ENCODE results near the gene FAM3A.
"Not testable (repeated sequence)": the region's sequence is repeated elsewhere in the genome, so short reads cannot be mapped to it uniquely, and the experiment has no call there.

FAM3A gene

DNA sequence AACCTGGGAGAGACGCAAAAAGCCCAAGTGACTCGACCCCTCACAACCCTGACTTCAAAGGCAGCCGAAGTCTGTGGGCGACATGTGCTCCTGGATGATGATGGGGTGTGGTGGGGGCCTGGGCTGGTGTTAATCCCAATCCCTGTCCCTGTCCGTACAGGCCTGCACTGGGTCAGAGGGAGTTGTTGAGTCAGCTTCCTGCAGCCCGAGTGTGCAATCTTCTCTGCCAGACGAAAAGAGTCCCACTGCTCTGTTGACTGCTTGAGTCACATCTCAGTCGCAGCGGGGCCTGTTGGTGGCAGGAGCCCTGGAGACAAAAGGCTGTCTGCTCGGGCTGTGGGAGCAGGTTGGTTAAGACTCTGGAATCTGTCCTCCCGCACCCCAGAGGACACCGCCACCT is 10.3 kb downstream of the FAM3A start:
- DNase-seq (ENCODE audit: low read depth in 2 of 2): no peak

DNA sequence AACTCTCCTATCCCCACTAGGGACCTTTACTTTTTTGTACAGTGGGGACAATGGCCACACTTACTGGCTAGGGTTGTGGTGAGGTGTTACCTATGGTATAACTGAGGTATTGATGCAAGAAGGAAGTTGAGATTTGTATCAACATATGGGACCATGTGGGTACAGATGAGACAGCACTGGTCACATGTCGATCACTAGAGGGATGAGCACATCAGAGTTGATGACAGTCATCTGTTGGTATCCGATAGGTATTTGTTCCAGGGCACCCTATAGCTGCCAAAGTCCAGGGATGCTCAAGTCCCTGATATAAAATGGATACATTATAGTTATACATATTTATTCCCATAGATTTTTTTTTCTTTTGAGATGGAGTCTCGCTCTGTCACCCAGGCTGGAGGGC is 13.0 kb downstream of the FAM3A start:
- no peak for DNase-seq (ENCODE audit: low read depth in 2 of 2)

DNA sequence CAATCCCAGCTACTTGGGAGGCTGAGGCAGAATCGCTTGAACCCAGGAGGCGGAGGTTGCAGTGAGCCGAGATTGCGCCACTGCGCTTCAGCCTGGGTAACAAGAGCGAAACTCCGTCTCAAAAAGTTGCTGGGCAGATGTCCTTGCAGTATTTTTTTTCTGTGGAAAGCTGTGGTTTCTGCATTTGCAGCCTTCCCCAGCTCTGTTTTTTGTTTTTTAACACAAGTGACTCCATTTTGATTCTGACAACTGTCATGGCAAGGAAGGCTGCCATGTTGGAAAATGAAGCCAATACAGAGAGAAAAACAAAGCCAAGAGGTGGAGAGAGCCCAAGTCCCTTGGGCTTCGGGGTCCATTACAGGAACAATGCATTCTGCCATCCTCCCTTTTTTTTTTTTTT is 13.9 kb downstream of the FAM3A start:
- no peak for DNase-seq (ENCODE audit: low read depth in 2 of 2)

DNA sequence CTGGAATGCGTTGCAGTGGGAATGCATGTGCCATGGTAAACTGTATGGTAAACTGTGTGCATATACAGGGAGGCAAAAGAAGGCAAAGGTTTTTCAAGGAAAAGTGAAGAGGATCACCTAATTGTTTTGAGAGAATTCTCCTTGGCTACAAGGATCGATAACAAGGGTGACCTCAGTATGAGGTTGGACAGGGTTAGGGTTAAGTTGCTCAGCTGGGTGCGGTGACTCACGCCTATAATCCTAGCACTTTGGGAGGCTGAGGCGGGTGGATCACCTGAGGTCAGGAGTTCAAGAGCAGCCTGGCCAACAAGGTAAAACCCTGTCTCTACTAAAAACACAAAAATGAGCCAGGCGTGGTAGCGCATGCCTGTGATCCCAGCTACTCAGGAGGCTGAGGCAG is 14.6 kb downstream of the FAM3A start:
- DNase-seq (ENCODE audit: low read depth in 2 of 2): not testable (repeated sequence)

DNA sequence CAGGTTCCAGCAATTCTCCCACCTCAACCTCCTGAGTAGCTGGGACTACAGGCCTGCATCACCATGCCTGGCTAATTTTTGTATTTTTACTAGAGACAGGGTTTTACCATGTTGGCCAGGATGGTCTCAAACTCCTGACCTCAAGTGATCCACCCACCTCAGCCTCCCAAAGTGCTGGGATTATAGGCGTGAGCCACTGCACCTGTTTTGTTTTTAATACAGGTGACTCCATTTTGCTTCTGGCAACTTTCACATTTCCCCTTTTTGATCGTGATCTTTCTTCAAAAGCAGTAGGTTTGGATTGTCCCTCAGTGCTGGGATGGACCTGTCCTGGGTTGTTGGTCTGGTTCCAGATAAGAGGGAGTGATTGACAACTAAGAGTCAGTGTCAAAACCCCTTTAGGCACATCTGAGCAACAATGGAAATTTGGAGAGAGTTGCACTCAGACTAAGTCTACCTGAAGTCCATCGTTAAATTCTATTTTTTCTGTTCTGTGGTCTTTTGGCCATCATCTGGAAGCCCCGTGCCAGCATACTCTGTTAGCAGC is 19.4 kb downstream of the FAM3A start:
- not testable (repeated sequence) for DNase-seq (ENCODE audit: low read depth in 2 of 2)

DNA sequence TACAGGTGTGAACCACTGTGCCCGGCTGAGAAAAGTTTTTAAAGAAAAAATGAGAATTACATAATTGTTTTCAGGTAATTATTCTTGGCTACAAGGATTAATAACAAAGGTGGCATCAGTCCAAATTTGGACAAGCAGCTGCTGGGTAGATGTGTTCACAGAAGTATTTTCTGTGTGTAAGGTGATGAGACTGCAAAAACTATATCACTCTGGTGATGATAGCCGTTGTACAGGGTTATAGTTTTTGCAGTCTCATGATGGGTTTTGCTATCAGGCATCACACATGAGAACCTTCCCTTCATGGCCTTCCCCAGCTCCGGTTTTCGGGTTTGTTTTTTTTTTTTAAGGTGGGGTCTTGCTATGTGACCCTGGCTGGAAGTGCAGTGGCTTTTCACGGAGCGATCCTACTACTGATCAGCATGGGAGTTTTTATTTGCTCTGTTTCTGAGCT is 20.5 kb downstream of the FAM3A start:
- no peak for DNase-seq (ENCODE audit: low read depth in 2 of 2)

DNA sequence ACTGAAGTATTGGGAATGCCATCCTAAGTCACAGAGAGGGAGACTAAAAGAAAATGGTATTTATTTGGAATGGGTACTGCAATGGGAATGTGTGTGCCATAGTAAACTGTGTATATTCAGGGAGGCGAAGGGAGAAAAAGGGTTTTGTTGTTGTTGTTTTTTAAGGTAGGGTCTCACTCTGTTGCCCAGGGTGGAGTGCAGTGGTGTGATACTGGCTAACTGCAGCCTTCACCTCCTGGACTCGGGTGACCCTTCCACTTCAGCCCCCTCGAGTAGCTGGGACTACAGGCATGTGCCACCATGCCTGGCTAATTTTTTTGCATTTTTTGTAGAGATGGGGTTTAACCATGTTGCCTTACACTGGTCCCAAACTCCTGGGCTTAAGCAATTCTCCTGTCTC is 21.3 kb downstream of the FAM3A start:
- no peak for DNase-seq (ENCODE audit: low read depth in 2 of 2)

DNA sequence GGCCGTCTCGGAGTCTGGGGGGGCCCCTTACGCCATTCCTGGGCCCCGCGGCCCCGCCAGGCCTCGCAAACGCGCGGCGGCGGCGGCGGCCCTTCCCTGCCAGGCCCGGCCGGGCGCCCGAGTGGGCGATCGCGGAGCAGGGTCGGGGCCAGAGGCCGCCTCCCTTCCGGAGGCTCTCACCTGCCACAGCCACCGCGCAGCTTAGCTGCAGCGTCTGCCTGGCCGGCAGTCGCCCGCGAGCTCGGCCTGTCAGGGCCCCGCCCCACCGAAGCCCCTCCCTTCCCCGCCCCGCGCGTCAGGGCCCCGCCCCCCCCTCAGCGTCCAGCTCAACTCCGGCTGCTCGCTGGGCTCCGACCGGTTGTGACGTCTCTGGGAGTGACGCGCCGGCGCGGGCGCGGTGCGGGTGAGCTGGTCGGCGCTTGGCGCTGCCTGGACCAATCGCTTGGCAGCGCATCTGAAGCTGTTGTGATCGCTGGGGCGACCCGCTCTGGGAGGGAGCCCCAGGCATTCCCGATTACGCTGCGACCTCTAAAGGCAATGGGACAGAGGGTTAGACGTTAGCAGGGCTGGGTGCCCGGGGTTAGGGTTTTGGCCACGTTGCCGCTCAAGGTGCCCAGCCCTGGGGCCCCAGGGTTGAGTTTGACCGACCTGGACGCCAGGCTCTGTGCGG is 25.5 kb downstream of the FAM3A start, which contains the start of gene SLC10A3:
Gene SLC10A3, minus strand, starts transcription at position 216 of the 670 bp plus-strand sequence. CDS start 1,689 bp downstream, outside the sequence.
- peak; percentile 72 to 83 for DNase-seq (ENCODE audit: low read depth in 2 of 2)

DNA sequence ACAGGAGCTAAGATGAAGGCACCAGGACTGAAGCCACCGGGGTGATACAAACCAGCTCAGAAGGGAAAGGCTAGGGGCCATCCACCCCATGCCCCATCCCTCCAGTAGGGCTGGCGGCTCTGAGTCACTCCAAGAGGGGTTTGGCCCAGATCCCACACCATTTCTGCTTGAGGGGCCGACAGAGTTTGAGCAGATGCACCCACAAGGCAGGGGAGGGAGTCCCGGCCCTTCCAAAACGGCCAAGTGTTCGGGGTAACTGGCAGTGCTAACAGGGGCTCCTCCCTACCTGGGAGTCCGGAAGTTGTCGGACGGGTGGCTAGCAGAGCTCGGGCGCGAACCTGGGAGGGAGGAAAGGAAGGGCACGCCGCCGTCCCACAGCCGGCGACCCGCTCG is 26.0 kb downstream of the FAM3A start:
- peak in 1 of 2 donors; percentile 12 for DNase-seq (ENCODE audit: low read depth in 2 of 2)

DNA sequence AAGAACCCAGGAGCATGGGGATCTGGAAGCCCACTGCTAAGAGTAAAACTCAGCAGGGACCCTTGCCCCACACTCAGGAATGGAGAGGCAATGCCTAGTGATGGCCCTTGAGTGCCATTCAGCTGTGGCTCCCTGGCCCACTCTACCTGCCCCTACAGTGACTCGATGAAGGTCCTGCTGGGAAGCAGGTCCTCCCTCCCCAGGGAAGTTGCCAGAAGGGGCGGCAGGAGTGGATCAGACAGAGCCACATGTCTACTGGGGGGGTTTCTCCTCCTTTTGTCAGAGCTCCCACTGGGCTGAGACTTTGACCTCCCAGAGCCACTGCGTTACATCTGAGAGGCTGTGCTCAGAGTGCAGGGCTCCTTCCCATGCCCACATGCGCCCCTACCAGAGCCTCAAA is 26.9 kb downstream of the FAM3A start:
- DNase-seq (ENCODE audit: low read depth in 2 of 2): no peak

DNA sequence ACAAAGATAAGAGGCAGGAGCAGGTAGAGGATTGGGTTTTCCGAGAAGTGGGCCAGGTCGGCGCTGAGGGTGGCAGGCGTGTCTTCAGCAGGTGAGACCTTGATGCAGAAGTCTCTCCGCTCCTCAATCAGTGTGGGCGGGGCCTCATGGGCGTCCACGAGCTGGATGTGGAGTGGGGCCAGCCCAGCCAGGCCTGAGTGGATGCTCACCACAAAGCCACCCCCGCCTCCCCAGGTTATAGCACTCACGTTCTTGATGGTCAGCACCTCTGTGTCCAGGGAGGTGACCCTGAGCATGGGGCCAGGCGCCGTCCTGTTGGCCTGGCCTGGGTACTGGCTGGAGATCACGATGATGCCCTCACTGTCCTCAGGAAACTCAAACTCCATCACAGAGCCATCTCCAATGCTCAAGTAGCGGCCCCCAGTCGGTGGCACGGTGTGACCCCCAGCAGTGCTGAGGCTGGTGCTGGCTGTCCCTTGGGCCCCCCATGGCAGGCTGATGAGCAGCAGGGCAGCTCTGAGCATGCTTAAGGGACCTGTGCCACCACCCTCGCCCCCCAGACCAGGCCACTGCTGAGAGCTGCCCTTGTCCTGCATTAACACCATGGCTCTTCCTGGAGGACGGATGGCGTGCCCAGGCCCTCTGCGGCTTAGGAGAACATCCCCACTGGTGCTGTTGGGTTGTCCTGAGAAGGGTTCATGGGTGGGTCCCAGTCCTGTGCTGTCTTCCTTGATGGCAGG is 27.5 kb downstream of the FAM3A start:
- DNase-seq (ENCODE audit: low read depth in 2 of 2): no peak

DNA sequence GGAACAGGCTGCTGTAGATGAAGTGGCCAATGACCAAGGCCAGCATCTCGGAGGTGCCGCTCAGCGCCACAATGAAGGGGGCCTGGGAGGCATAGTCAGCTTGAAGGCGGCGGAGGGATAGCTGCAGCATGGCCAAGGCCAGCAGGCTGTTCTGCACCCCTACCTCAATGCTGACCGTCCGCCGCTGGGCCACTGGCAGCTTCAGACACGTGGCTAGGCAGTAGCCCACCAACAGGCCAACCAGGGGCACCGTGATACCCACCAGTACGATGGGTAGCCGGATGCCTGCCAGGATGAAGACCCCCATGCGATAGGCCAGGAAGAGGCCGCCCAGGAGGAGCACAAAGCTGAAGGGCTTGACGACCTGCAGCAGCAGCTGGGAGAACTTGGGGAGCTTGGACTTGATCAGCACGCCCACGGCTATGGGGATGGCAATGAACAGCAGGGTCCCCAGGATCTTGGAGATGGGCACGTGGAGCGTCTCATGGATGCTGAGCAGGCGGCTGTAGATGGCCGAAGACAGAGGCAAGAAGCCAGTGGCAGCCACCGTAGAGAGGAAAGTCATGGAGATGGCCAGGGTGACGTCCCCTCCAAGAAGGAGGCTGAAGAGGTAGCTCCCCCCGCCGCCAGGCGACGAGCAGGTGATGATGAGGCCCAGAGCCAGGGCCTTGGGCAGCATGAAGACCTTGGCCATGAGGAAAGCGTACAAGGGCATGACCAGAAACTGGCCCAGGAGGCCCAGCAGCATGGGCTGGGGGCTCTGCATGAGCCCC is 28.3 kb downstream of the FAM3A start:
- no peak for DNase-seq (ENCODE audit: low read depth in 2 of 2)

DNA sequence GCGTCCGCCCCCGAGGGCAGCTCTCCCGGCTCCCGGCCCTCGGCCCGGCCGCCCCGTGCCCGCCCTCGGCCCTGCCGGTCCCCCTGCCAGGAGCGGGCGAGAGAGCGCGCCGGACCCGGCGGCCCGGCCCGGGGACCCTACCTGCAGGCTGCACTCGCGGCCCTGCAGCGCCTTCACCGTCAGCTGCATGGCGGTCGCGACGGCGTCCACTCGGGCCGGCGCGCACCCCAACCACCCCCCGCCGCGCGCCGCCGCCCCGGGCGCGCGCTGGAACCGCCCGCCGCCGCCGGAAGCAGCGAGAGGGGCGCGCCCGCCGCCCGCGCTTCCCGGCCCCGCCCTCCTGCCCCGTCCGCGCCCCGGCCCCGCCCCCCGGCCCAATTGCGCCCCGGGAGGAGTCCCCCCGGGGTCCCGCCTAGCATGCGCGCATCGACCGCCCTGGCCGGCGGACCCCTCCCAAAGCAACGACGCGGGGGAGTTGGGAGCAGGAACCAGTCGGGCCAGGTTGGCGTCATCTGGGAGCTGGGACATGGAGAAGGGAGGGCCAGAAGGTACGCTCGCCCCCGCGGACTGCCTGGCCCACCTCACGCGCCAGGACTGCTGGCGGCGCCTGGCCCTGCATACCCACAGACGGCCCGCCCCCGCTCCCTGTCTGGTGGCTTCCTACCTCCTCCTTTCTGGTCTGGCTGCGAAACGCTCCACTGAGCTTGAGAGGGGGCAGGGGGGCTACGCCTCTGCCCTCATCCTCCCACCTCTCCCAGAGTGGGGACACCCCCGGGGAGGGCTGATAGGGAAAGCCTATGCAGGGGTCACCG is 29.4 kb downstream of the FAM3A start, which contains the start of gene UBL4A:
Gene UBL4A, minus strand, starts transcription at position 220 of the 812 bp plus-strand sequence. Its CDS starts 31 bp downstream, at position 189.
- peak; percentile 29 to 57 for DNase-seq (ENCODE audit: low read depth in 2 of 2)

DNA sequence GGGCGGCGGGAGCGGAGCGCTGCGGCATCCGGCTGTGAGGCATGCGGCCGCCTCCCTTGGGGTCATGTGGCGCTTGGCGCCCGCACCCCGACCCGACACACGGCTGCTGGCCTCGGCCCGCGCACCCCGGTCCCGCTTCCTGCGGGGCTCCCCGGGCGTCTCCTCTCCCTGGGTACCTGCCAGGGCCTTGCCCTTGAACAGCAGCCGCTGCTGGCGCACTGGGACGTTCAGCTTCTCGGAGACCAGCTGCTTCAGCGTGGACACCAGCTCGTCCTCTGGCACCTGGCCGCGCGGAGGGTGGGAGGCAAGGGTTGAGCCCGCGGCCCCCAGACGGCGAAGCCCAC is 30.0 kb downstream of the FAM3A start:
- DNase-seq (ENCODE audit: low read depth in 2 of 2): peak in 1 of 2 donors; percentile 22

DNA sequence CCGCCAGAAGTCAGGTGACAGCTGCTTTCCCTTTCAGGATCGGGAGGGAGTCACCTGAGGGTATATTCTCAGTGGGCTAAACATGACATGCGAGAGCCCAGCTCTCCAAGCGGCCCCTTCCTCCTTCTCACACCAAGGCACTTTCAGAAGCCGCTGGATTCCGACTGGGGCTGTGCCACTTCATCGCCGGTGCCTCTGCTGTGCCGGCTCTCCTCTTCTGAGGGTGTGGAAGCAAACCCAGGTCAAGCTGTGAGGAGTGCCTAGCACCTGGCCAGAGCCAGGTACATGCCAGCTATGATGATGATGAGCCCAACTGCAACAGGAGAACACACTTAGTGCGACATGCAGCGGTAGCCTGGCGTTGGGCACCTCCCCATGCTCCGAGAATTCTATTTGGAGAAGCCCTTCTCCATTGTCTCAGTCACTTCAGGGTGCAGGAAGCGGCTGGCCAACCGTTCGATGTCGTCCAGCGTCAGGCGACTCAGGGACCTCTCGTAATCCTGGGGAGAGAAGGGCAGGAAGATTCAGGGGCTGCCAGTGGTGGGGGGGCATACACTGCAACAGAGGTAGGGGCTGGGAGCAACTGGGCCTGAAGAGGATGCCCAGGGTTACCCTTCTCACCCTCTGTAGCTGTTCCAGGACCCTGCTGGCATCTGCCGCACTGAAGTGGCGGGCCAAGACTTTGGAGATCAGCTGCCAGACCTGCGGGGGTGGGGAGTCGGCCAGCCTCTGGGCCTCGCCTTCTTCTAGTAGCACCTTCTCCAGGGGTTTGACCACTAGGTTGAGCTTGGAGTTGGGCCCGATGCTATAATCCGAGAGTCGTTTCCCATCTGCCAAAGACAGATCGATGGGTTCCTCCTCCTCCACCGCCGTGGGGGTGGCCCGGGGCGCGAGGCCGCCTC is 30.6 kb downstream of the FAM3A start:
- no peak for DNase-seq (ENCODE audit: low read depth in 2 of 2)

DNA sequence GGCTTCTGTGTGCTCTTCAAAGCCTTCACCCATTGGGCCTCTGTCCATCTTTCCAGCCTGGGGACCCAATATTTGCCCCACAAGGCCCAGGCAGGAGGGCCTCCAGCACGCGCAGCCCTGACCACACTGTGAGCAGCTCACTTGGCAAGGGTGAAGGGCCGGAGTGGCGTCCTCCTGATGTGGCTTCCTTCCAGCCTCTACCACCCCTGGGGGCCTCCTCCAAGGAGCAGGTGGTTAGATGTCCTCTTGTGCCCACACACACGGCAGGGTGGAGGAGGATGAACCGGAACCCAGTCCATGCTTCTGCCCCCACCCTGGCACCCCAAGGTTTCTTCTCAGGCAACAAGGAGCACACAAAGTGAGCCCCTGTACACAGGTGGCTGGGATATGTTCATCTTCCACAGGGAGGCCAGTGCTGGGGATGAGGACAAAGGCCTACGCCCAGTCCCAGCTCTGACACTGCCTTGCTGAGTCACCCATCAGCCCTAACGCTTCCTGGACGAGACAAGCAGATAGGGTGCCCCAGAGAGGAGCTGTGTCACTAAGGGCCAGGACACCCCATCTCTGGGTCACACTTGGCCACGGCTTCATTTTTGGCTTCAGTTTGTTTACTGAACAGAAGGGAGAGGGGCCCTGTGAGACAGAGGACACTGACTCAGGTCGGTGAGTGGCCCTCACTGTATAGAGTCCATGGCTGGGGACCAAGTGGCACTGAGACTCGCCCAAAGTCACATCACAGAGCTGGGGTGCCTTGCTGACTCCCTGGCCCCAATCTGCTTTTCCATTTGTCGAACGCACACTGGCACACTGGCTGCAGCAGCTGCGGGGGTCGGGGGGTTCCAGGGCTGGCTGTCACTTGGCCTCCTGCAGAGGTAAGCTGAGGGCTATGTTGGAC is 31.5 kb downstream of the FAM3A start:
- DNase-seq (ENCODE audit: low read depth in 2 of 2): no peak

DNA sequence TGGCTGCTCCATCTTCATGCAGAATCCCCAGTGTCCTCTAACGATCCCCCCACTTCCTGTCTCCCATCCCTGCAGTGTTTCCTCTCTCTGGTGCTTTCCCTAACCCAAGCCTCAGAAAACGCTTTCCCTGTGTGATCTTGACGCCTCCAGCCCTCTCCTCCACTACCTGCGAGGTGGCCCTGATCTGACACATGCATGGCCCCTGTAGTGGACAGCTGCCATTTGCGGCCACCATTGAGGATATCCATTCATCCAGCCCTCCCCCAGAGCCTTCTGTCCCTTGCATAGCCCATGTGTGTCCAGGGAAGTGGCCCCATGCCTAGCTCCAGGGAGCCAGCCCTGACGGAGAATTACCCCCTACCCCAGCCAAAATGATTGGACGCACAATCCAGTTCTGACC is 32.7 kb downstream of the FAM3A start:
- no peak for DNase-seq (ENCODE audit: low read depth in 2 of 2)

DNA sequence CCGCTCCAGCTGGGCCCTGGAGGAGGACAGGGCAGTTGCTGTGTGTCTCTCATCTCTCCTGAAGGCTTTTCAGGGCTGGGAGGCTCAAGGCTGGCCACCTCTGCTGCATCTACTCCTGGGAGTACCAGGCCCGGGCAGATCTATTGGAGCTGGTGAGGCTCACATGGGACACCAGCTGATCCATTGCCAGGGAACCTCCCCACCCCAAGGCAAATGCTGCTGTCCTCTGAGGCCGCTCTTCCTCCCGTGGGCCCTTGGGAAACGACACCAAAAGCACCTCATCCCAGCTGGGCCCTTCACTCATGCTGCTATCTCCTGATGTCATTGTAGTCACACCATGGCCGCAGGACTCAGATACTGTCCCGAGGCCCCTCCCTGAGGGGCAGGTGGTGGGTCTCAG is 33.2 kb downstream of the FAM3A start:
- no peak for DNase-seq (ENCODE audit: low read depth in 2 of 2)

DNA sequence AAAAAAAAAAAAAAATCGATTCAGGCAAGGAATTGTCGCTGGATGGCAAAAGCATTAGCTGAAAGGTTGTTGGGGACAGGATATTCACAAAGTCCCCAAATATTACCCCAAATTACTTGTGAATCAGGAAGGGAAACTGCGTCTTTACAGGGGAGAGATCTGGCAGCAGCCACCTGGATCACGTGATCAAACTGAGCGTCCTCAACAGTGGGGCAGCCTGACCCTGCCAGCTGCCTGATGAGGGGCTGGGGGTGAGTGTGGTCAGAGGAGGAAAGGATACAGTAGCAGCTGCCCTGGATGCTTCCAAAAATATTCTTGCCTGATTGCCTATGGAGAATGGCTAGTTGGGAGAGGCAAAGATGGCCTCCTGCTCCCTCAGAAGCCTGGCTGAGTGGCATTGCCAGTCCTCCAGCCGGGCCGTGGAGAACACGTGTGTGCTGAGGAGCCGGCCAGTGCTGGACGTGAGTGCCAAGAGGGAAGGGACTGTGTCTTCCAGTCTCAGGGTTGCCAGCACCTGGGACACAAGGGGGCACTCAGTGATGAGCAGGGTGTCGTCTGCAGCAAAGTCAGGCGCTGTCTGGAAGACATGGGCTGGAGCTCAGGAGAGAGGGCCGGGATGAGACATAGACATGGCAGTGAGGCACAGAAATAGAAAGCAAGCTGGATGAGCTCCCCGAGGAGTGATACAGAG is 34.0 kb downstream of the FAM3A start:
- no peak for DNase-seq (ENCODE audit: low read depth in 2 of 2)

Data from stimulated activated CD4-positive, alpha-beta T cell treated with anti-CD3 and anti-CD28 coated beads, Interleukin-1b, Interleukin-23, amount 100 ng/mL, for 4 hours (primary cell).